ENCODE results near the gene DENND2A.

DENND2A gene

GRCh38 chr7:140587243-140587642 lies 53.4 kb downstream of the DENND2A start:
- no peak for DNase-seq (ENCODE audit: low read depth in 1 of 2, low spot score in 1 of 2)
- TF ChIP-seq, protein P1, sequence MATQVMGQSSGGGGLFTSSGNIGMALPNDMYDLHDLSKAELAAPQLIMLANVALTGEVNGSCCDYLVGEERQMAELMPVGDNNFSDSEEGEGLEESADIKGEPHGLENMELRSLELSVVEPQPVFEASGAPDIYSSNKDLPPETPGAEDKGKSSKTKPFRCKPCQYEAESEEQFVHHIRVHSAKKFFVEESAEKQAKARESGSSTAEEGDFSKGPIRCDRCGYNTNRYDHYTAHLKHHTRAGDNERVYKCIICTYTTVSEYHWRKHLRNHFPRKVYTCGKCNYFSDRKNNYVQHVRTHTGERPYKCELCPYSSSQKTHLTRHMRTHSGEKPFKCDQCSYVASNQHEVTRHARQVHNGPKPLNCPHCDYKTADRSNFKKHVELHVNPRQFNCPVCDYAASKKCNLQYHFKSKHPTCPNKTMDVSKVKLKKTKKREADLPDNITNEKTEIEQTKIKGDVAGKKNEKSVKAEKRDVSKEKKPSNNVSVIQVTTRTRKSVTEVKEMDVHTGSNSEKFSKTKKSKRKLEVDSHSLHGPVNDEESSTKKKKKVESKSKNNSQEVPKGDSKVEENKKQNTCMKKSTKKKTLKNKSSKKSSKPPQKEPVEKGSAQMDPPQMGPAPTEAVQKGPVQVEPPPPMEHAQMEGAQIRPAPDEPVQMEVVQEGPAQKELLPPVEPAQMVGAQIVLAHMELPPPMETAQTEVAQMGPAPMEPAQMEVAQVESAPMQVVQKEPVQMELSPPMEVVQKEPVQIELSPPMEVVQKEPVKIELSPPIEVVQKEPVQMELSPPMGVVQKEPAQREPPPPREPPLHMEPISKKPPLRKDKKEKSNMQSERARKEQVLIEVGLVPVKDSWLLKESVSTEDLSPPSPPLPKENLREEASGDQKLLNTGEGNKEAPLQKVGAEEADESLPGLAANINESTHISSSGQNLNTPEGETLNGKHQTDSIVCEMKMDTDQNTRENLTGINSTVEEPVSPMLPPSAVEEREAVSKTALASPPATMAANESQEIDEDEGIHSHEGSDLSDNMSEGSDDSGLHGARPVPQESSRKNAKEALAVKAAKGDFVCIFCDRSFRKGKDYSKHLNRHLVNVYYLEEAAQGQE (IDR thresholded peaks at IDR 0.05; ENCODE audit: insufficient replicate concordance, low read depth): no peak
- no peaks in the 10 kb centered on the region for H3K27me3 ChIP-seq (ENCODE audit: insufficient read depth, poor library complexity, severe bottlenecking)
- no peak overlapping the region for H3K27ac ChIP-seq (replicated peaks)
- H3K4me3 ChIP-seq (replicated peaks; ENCODE audit: insufficient read depth, low read length): no peak overlapping the region

GRCh38 chr7:140586516-140586915 lies 54.1 kb downstream of the DENND2A start:
- no peaks in the 10 kb centered on the region for H3K27me3 ChIP-seq (ENCODE audit: insufficient read depth, poor library complexity, severe bottlenecking)
- no peak overlapping the region for H3K27ac ChIP-seq (replicated peaks)
- no peak for TF ChIP-seq GABPA (IDR thresholded peaks at IDR 0.05; ENCODE audit: low read depth)
- no peak for TF ChIP-seq SPI1 (IDR thresholded peaks at IDR 0.05; ENCODE audit: borderline replicate concordance, low read depth)
- TF ChIP-seq CTCF (IDR thresholded peaks at IDR 0.05; ENCODE audit: insufficient read depth, low read length): no peak
- TF ChIP-seq, protein P1 (IDR thresholded peaks at IDR 0.05; ENCODE audit: insufficient replicate concordance, low read depth): no peak
- TF ChIP-seq POLR2AphosphoS5 (IDR thresholded peaks at IDR 0.05; ENCODE audit: low read depth): no peak
- no peak overlapping the region for H3K4me3 ChIP-seq (replicated peaks; ENCODE audit: insufficient read depth, low read length)
- DNase-seq (ENCODE audit: low read depth in 1 of 2, low spot score in 1 of 2): no peak

DNA sequence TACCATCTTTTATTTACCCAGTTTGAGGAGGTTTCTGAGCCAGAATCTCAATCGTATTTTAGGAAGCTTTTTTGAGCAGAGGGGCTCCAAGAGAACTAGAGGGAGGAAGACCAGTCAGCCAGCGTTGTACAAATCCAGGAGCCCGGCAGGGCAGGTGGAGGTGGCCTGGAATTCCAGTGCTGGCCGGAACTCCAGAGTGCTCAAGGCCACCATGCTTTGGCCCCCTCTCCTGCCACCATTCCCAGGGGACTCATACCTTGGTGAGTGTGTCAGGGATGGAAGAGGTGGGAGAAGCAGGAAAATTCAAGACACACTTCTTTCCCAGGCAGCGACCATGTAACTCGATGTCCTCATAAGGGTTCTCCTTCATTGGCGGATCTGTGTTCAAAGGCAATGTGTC lies 55.3 kb downstream of the DENND2A start:
- Histone ChIP-seq H3K4me3 (replicated peaks; ENCODE audit: insufficient read depth, low read length) (no peak overlapping the region), H3K27ac (replicated peaks) (no peak overlapping the region), H3K27me3 (ENCODE audit: insufficient read depth, poor library complexity, severe bottlenecking) (no peaks in the 10 kb centered on the region)
- DNase-seq (ENCODE audit: low read depth in 1 of 2, low spot score in 1 of 2): no peak
- TF ChIP-seq POLR2AphosphoS5 (IDR thresholded peaks at IDR 0.05; ENCODE audit: low read depth): no peak
- TF ChIP-seq, protein P1 (IDR thresholded peaks at IDR 0.05; ENCODE audit: insufficient replicate concordance, low read depth): no peak

DNA sequence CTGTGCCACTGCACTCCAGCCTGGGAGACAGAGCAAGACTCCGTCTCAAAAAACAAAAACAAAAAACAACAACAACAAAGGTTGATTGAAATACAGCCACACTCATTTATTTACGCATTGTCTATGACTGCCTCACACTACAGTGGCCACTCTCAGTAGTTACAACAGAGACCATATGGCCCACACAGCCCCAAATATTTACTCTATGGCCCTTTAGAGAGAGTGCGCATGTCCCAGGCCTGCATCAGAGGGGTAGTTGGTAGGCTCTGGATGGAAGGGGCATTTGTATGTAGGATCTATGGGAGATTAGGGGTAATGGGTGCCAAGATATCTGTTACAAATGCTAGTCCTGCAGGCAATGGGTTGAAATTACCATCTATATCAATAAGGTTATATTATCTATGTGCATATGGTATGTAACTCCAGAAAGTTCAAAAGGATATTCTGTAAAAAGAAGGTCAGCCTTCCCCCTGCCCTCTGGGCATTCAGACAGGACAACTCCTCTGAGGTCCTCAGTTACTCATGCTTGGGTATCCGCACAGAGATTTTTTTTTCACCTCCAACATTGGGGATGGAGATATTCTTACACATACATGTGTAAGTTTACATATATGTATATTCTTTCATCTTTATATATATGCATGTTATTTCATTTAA lies 56.3 kb downstream of the DENND2A start:
- Histone ChIP-seq H3K27me3 (ENCODE audit: insufficient read depth, poor library complexity, severe bottlenecking) (no peaks in the 10 kb centered on the region), H3K4me3 (replicated peaks; ENCODE audit: insufficient read depth, low read length) (no peak overlapping the region), H3K27ac (replicated peaks) (no peak overlapping the region)
- no peak for DNase-seq (ENCODE audit: low read depth in 1 of 2, low spot score in 1 of 2)
- TF ChIP-seq GABPA (IDR thresholded peaks at IDR 0.05; ENCODE audit: low read depth) (no peak), CTCF (IDR thresholded peaks at IDR 0.05; ENCODE audit: insufficient read depth, low read length) (no peak), POLR2AphosphoS5 (IDR thresholded peaks at IDR 0.05; ENCODE audit: low read depth) (no peak)
- TF ChIP-seq, protein P1 (IDR thresholded peaks at IDR 0.05; ENCODE audit: insufficient replicate concordance, low read depth): no peak

Measured in HL-60 (cell line).